ENCODE results near the gene TNIP2.
"Not testable (repeated sequence)": the region's sequence is repeated elsewhere in the genome, so short reads cannot be mapped to it uniquely, and the experiment has no call there.

TNIP2 gene

GRCh38 chr4:2794486-2795299, 38.6 kb upstream of the TNIP2 start:
- DNase-seq (ENCODE audit: low spot score), result peak; percentile 70

DNA sequence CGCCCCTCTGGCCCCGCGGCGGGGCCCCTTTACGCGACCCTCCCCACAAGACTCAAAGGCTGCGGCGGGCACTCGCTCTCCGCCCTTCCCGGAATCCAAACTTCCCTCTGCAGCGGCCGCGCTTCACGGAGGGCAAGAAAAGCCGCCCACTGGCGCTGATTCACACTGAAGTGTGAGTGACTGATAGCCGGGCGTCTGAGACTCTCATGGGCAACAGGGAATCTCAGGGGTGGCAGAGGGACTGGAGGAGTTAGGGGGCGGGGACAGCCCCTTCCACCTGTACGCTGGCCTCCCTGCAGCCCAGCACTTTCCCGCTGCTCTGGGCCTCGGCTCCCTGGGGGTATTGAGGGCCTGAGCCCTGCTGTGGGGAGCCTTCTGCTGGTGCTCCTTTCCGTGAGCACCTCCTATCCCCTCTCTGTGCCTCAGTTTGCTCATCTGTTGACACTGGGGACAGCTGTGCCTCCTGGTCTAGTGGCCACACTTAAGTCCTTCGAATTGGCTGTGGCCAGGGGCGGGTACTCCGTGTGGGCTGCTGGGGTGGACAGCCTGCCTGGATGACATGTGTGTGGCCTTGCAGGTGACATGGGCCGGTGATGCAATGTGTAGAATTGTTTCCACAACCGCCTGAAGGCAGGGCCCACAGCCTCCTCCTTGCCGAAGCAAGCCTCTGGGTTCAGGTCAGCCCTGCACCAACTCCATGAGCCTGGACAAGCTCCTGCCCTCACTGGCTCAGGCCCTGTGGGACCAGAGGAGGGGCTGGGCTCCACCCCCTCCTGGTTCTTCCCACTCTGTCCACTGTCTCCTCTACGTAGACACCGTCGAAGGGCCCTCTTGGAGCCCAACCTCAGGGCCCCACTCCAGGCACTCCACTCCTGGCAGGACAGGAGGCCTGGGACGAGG, 37.7 kb upstream of the TNIP2 start:
- peak; percentile 43 for DNase-seq (ENCODE audit: low spot score)

GRCh38 chr4:2792711-2793585, 36.8 kb upstream of the TNIP2 start, which contains the start of gene SH3BP2:
TSS of gene SH3BP2 (plus strand) at chr4:2793085. CDS start at chr4:2820618, 27,533 bp downstream.
- DNase-seq (ENCODE audit: low spot score), result peak; percentile 85

DNA sequence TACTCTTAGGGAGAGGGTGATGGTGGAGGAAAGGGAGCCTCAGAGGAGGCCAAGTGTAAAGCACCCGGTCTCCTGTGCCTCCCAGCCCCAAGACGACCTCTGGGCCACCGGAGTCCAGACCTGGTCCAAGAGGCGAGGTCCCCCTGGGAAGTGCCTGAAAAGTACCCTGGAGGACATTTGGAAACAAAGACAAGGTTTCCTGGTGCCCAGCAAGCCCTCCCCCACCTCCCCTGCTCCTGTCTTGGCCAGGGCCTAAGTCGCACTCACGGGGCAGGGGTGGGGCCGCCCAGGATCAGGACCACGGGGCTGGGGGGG, 36.2 kb upstream of the TNIP2 start:
- no peak for DNase-seq (ENCODE audit: low spot score)

- DNase-seq (ENCODE audit: low spot score), result no peak
Observed at GRCh38 chr4:2791518-2792395, 35.6 kb upstream of the TNIP2 start.

GRCh38 chr4:2790583-2791517, 34.7 kb upstream of the TNIP2 start:
- no peak for DNase-seq (ENCODE audit: low spot score)

DNA sequence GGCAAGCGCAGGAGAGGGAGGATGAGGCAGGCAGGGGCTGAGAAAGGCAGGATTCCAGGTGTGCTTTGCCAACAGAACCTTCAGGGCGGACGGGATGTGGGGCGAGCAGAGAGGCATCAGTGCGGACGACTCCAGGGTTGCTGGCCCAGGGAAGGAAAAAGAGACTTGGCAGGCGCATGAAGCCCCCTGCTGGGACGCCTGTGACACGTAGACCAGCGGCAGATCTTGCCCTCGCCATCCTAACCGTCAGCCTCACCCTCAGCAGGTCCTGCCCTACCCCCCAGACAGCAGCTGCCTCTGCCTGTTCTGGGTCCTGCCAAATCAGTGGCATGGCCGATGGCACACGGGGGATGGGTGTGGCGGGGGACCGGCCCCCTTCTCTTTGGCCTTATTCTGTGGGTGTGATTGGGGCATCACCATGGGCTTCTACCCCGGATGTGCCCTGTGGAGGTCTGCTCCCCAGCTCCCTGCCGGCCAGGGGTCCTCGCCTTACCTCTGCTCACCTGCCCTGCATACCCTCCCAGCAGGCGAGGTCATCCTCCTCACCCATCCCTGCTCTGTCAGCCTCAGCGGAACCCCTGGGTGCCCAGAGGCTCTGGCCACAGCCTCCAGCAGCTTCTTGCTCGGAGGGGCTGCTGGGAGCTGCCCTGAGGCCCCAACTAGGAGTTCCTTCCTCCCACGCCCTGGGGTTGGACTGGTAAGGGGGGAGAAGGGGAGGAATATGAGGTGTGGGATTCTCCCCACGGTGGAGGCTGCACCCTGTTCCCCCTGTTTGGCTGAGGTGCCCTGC, 33.9 kb upstream of the TNIP2 start:
- DNase-seq (ENCODE audit: low spot score), result no peak

- no peak for DNase-seq (ENCODE audit: low spot score)
Observed at GRCh38 chr4:2789351-2789750, 33.2 kb upstream of the TNIP2 start.

DNA sequence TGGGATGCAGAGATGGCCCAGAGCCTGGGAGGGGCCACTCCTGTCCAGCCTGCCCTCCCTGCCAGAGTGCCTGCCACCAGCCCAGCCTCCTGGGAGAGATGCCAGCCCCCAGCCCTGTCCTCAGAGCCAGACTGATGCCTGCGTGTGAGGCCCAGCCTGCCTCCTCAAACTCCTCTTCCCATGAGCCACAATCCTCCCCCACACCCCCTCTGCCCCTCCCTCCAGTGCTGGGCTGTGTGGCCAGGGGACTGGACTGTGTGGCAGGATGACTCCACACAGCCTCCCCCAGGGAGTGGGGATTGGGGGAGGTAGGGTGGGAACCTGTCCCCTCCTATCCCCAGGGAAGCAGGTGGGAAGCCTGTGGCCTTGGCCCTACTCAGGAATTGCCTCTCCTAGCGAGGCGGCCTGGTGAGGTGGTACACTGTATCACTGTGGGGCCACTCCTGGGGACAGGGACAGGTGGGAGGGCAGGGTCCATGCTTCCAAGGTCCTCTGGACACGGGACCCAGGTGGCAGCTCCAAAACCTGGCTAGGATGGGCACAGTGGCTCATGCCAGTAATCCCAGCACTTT, 32.5 kb upstream of the TNIP2 start:
- DNase-seq (ENCODE audit: low spot score), result peak; percentile 70

DNA sequence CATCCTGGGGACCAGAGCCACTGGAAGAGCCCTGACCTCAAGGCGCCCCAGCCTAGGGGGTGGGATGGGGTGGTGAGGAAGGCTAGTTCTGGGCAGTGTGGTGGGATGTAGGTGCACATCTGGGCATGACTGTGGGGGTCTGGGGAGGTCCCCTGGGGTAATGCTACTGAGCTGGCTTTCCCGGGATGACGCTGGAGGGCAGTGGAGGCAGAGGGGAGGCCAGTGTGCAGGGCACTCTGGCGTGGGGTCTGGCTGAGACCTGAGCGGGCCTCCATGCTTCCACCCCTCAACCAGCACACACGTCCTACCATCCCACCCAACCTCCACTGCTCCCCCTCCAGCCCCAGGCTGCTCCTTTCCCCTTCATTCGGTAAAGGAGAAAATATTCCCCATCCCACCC, 32.0 kb upstream of the TNIP2 start:
- DNase-seq (ENCODE audit: low spot score), result no peak

DNA sequence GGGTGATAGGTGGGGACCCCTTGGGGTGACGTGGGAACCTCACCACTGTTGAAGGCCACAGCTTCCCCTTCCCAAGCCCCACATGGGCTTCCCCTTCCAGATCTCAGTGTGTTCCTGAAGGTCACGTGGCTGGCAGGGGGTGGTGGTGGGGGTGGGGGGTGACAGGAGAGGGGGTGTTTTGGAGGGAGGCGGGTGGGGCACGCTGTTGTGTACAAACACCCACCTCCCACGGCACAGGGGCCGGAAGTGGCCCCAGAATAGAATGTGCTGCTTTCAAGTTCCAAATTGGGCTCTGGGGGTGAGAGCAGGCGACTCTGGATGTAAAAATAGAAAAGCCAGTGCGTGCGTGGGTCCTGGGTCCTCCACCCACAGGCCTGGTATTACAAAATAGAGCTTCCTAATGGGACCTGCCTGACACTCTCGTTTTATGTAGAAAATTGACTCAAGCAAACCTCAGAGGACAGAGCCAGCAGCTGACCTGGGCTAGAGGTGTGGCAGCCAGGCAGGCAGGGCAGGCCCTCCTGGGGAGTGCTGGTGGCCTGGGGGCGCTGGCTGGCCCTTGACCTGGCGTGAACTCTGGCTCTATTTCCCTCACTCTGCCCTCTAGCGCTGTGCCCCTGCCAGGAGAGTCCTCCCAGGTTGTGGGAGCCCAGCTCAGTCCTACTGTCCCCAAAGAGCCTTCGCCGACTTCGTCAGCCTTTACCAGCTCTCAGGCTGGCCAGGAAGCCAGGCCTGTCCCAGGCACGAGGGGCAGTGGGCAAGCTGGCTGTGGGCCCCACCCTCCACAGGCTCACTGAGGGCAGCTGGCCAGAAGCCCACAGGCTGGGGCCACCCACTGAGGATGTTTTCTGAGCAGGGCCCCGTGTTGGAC, 31.3 kb upstream of the TNIP2 start:
- no peak for DNase-seq (ENCODE audit: low spot score)

DNA sequence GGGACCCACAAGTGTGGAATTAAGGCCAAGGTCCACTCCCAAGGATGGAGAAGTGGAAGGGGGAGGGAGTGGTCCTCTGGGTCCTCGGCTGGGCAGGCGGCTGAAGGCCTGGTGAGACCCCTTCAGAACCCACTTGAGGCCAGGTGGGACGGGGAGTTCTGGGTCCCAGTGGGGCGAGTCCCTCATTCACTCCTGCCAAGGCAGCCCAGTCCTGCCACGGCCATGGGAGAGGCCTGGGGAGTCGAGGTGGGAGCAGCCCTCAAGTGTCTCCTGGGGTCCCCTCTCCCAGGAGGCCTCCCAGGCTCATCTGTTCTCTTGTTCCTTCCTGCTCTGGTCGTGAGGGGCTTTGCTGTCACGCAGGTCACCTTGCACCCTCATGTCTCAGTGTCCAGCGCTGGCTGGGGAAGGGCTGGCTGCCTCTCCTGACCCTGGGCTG, 30.7 kb upstream of the TNIP2 start:
- DNase-seq (ENCODE audit: low spot score), result no peak

GRCh38 chr4:2786152-2786671, 30.1 kb upstream of the TNIP2 start:
- no peak for DNase-seq (ENCODE audit: low spot score)

- no peak for DNase-seq (ENCODE audit: low spot score)
Observed at GRCh38 chr4:2785613-2786012, 29.5 kb upstream of the TNIP2 start.

GRCh38 chr4:2783790-2784189, 27.7 kb upstream of the TNIP2 start:
- no peak for DNase-seq (ENCODE audit: low spot score)

DNA sequence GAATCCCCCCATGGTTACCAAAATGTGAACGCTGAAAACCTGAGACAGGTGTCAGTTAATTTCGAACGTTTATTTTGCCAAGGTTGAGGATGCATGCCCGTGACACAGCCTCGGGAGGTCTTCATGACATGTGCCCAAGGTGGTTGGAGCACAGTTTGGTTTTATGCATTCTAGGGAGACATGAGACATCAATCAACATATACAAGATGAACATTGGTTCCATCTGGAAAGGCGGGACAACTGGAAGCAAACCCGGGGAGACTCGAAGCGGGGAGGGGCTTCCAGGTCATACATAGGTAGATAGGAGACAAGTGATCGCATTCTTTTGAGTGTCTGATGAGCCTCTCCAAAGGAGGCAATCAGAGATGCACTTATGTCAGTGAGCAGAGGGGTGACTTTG, 25.8 kb upstream of the TNIP2 start:
- DNase-seq (ENCODE audit: low spot score), result no peak

GRCh38 chr4:2780643-2781042, 24.5 kb upstream of the TNIP2 start:
- DNase-seq (ENCODE audit: low spot score), result not testable (repeated sequence)

DNA sequence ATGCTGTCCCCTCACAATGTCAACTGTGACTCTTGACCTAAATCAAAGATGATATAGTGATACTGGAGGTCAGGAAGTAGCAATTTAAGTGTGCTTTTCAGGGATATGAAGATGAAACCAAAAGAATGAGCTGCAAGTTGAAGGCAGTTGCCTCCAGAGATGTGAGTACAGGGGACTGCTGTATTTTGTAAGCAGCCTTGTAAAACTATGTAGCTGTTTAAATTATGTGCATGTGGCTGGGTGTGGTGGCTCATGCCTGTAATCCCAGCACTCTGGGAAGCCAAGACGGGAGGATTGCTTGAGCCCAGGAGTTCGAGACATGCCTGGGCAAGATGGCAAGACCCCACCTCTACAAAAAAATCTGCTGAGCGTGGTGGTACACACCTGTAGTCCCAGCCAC, 15.1 kb upstream of the TNIP2 start:
- DNase-seq (ENCODE audit: low spot score), result no peak

Data from AG08395 (cell line).